Measurements from ENCODE around the gene TMEM72. TPM values are rescaled to one million over a fixed set of nuclear protein-coding genes. Genes with fewer than 3 reads are reported as not detected.
A peak's percentile ranks its signal among the peaks of the same experiment; 100 is the strongest.

TMEM72 gene
- total and polyA plus RNA-seq, 2 donors, result 0.05 to 0.07 TPM

GRCh38 chr10:44975431-44976331 lies 64.5 kb downstream of the TMEM72 start:
- peaks cover 5 to 69% of the 10 kb centered on the region in 2 donors for H3K4me1 ChIP-seq (ENCODE audit: control insufficient read depth in 2 of 2, insufficient read depth in 2 of 2, low read length in 2 of 2)
- no peak overlapping the region for H3K27ac ChIP-seq (ENCODE audit: low read depth in 1 of 2, low read length in 1 of 2)
- no peaks in the 10 kb centered on the region for H3K36me3 ChIP-seq (ENCODE audit: control insufficient read depth in 2 of 2, insufficient read depth in 2 of 2, low read length in 1 of 2)
- no peak overlapping the region for H3K4me3 ChIP-seq (ENCODE audit: low read length in 2 of 2)
- 51% methylated on average over 10 of the region's 10 CpGs for WGBS
- H3K9me3 ChIP-seq (ENCODE audit: control insufficient read depth in 2 of 2, insufficient read depth in 1 of 2, low read length in 1 of 2), result no peaks in the 10 kb centered on the region
- H3K27me3 ChIP-seq (ENCODE audit: control insufficient read depth in 2 of 2, insufficient read depth in 1 of 2, low read length in 1 of 2), result no peaks in the 10 kb centered on the region
- DNase-seq (ENCODE audit: low read depth in 6 of 9, low spot score in 9 of 9), result no peak

GRCh38 chr10:44976352-44977198 lies 65.4 kb downstream of the TMEM72 start:
- WGBS, result 96% methylated on average over 9 of the region's 9 CpGs
- H3K9me3 ChIP-seq (ENCODE audit: control insufficient read depth in 2 of 2, insufficient read depth in 1 of 2, low read length in 1 of 2), result no peaks in the 10 kb centered on the region
- H3K36me3 ChIP-seq (ENCODE audit: control insufficient read depth in 2 of 2, insufficient read depth in 2 of 2, low read length in 1 of 2), result no peaks in the 10 kb centered on the region
- H3K4me3 ChIP-seq (ENCODE audit: low read length in 2 of 2), result no peak overlapping the region
- H3K4me1 ChIP-seq (ENCODE audit: control insufficient read depth in 2 of 2, insufficient read depth in 2 of 2, low read length in 2 of 2), result peaks cover 5 to 72% of the 10 kb centered on the region in 2 donors
- DNase-seq (ENCODE audit: low read depth in 6 of 9, low spot score in 9 of 9), result no peak
- H3K27me3 ChIP-seq (ENCODE audit: control insufficient read depth in 2 of 2, insufficient read depth in 1 of 2, low read length in 1 of 2), result no peaks in the 10 kb centered on the region
- H3K27ac ChIP-seq (ENCODE audit: low read depth in 1 of 2, low read length in 1 of 2), result no peak overlapping the region

GRCh38 chr10:44977287-44978212 lies 66.4 kb downstream of the TMEM72 start:
- Histone ChIP-seq H3K9me3 (ENCODE audit: control insufficient read depth in 2 of 2, insufficient read depth in 1 of 2, low read length in 1 of 2) (no peaks in the 10 kb centered on the region), H3K36me3 (ENCODE audit: control insufficient read depth in 2 of 2, insufficient read depth in 2 of 2, low read length in 1 of 2) (no peaks in the 10 kb centered on the region), H3K27me3 (ENCODE audit: control insufficient read depth in 2 of 2, insufficient read depth in 1 of 2, low read length in 1 of 2) (no peaks in the 10 kb centered on the region), H3K4me1 (ENCODE audit: control insufficient read depth in 2 of 2, insufficient read depth in 2 of 2, low read length in 2 of 2) (peaks cover 5 to 72% of the 10 kb centered on the region in 2 donors), H3K4me3 (ENCODE audit: low read length in 2 of 2) (peak overlapping the region; percentile 6 to 23), H3K27ac (ENCODE audit: low read depth in 1 of 2, low read length in 1 of 2) (peak overlapping the region in 1 of 2 donors; percentile 14)
- DNase-seq (ENCODE audit: low read depth in 6 of 9, low spot score in 9 of 9), result no peak
- 84% methylated on average over 25 of the region's 25 CpGs for WGBS

GRCh38 chr10:44978213-44978569 lies 67.1 kb downstream of the TMEM72 start:
- Histone ChIP-seq H3K36me3 (ENCODE audit: control insufficient read depth in 2 of 2, insufficient read depth in 2 of 2, low read length in 1 of 2) (no peaks in the 10 kb centered on the region), H3K27me3 (ENCODE audit: control insufficient read depth in 2 of 2, insufficient read depth in 1 of 2, low read length in 1 of 2) (no peaks in the 10 kb centered on the region), H3K4me1 (ENCODE audit: control insufficient read depth in 2 of 2, insufficient read depth in 2 of 2, low read length in 2 of 2) (peaks cover 5 to 66% of the 10 kb centered on the region in 2 donors), H3K27ac (ENCODE audit: low read depth in 1 of 2, low read length in 1 of 2) (peak overlapping the region; percentile 14 to 26), H3K4me3 (ENCODE audit: low read length in 2 of 2) (peak overlapping the region; percentile 22 to 23), H3K9me3 (ENCODE audit: control insufficient read depth in 2 of 2, insufficient read depth in 1 of 2, low read length in 1 of 2) (no peaks in the 10 kb centered on the region)
- WGBS, result 18% methylated on average over 4 of the region's 4 CpGs
- DNase-seq (ENCODE audit: low read depth in 6 of 9, low spot score in 9 of 9), result no peak

GRCh38 chr10:44978570-44979280 lies 67.6 kb downstream of the TMEM72 start, which contains the start of gene DEPP1:
DEPP1 (minus strand) TSS chr10:44978809; CDS start chr10:44978030, 779 bp downstream.
- Histone ChIP-seq H3K27me3 (ENCODE audit: control insufficient read depth in 2 of 2, insufficient read depth in 1 of 2, low read length in 1 of 2) (no peaks in the 10 kb centered on the region), H3K9me3 (ENCODE audit: control insufficient read depth in 2 of 2, insufficient read depth in 1 of 2, low read length in 1 of 2) (no peaks in the 10 kb centered on the region), H3K4me1 (ENCODE audit: control insufficient read depth in 2 of 2, insufficient read depth in 2 of 2, low read length in 2 of 2) (peaks cover 5 to 61% of the 10 kb centered on the region in 2 donors), H3K4me3 (ENCODE audit: low read length in 2 of 2) (peak within 1 kb of the TSS; percentile 22 to 23), H3K27ac (ENCODE audit: low read depth in 1 of 2, low read length in 1 of 2) (peak within 1 kb of the TSS; percentile 61 to 67), H3K36me3 (ENCODE audit: control insufficient read depth in 2 of 2, insufficient read depth in 2 of 2, low read length in 1 of 2) (no peaks in the 10 kb centered on the region)
- 21% methylated on average over 12 of the region's 12 CpGs for WGBS
- DNase-seq (ENCODE audit: low read depth in 6 of 9, low spot score in 9 of 9), result peak in 5 of 9 donors; percentile 68 to 87 (median 76)

- H3K4me3 ChIP-seq (ENCODE audit: low read length in 2 of 2), result no peak overlapping the region
- WGBS, result 90% methylated on average over 13 of the region's 13 CpGs
- H3K36me3 ChIP-seq (ENCODE audit: control insufficient read depth in 2 of 2, insufficient read depth in 2 of 2, low read length in 1 of 2), result no peaks in the 10 kb centered on the region
- DNase-seq (ENCODE audit: low read depth in 6 of 9, low spot score in 9 of 9), result no peak
- H3K4me1 ChIP-seq (ENCODE audit: control insufficient read depth in 2 of 2, insufficient read depth in 2 of 2, low read length in 2 of 2), result peaks cover 5 to 53% of the 10 kb centered on the region in 2 donors
- no peaks in the 10 kb centered on the region for H3K27me3 ChIP-seq (ENCODE audit: control insufficient read depth in 2 of 2, insufficient read depth in 1 of 2, low read length in 1 of 2)
- peak overlapping the region; percentile 61 to 67 for H3K27ac ChIP-seq (ENCODE audit: low read depth in 1 of 2, low read length in 1 of 2)
- no peaks in the 10 kb centered on the region for H3K9me3 ChIP-seq (ENCODE audit: control insufficient read depth in 2 of 2, insufficient read depth in 1 of 2, low read length in 1 of 2)
These were observed 68.4 kb downstream of the TMEM72 start for GRCh38 chr10:44979281-44980191.

GRCh38 chr10:44980309-44981171 lies 69.4 kb downstream of the TMEM72 start:
- Histone ChIP-seq H3K9me3 (ENCODE audit: control insufficient read depth in 2 of 2, insufficient read depth in 1 of 2, low read length in 1 of 2) (no peaks in the 10 kb centered on the region), H3K36me3 (ENCODE audit: control insufficient read depth in 2 of 2, insufficient read depth in 2 of 2, low read length in 1 of 2) (no peaks in the 10 kb centered on the region), H3K27ac (ENCODE audit: low read depth in 1 of 2, low read length in 1 of 2) (peak overlapping the region in 1 of 2 donors; percentile 56), H3K4me1 (ENCODE audit: control insufficient read depth in 2 of 2, insufficient read depth in 2 of 2, low read length in 2 of 2) (peaks cover 5 to 46% of the 10 kb centered on the region in 2 donors), H3K4me3 (ENCODE audit: low read length in 2 of 2) (no peak overlapping the region), H3K27me3 (ENCODE audit: control insufficient read depth in 2 of 2, insufficient read depth in 1 of 2, low read length in 1 of 2) (no peaks in the 10 kb centered on the region)
- no peak for DNase-seq (ENCODE audit: low read depth in 6 of 9, low spot score in 9 of 9)
- WGBS, result 90% methylated on average over 14 of the region's 14 CpGs
